Activated naive CD4-positive, alpha-beta T cell treated with anti-CD3 and anti-CD28 coated beads, Interleukin-2, amount 50 U/mL, for 24 hours (primary cell): ENCODE data around the gene EPN2.

ENCODE experiments used
- H3K27ac Mint-ChIP-seq: one replicate; pipeline ENCODE4 v1.8.0; 2021; ENCODE audit warnings: mild to moderate bottlenecking, mixed read lengths
- H3K27me3 Mint-ChIP-seq: one replicate; pipeline ENCODE4 v1.8.0; 2021; ENCODE audit warnings: mixed read lengths
- H3K36me3 Mint-ChIP-seq: one replicate; pipeline ENCODE4 v1.8.0; 2021; ENCODE audit warnings: mixed read lengths
- H3K4me1 Mint-ChIP-seq: one replicate; pipeline ENCODE4 v1.8.0; 2021; ENCODE audit warnings: mixed read lengths
- H3K4me3 Mint-ChIP-seq: one replicate; pipeline ENCODE4 v1.8.0; 2021; ENCODE audit warnings: mild to moderate bottlenecking, mixed read lengths
- H3K9me3 Mint-ChIP-seq: one replicate; pipeline ENCODE4 v1.8.0; 2021; ENCODE audit warnings: mixed read lengths

EPN2 gene

GRCh38 chr17:19292377-19292711, 55.2 kb downstream of the EPN2 start:
- peaks cover 1% of the 10 kb centered on the region for H3K27me3 Mint-ChIP-seq
- no peak overlapping the region for H3K4me3 Mint-ChIP-seq
- H3K27ac Mint-ChIP-seq, result no peak overlapping the region
- H3K36me3 Mint-ChIP-seq, result no peaks in the 10 kb centered on the region
- no peaks in the 10 kb centered on the region for H3K9me3 Mint-ChIP-seq
- no peaks in the 10 kb centered on the region for H3K4me1 Mint-ChIP-seq

- H3K27ac Mint-ChIP-seq, result no peak overlapping the region
- H3K27me3 Mint-ChIP-seq, result peaks cover 1% of the 10 kb centered on the region
- no peak overlapping the region for H3K4me3 Mint-ChIP-seq
- no peaks in the 10 kb centered on the region for H3K9me3 Mint-ChIP-seq
- H3K4me1 Mint-ChIP-seq, result no peaks in the 10 kb centered on the region
- H3K36me3 Mint-ChIP-seq, result no peaks in the 10 kb centered on the region
Measured at GRCh38 chr17:19294443-19294842, 57.3 kb downstream of the EPN2 start.

GRCh38 chr17:19295473-19296135, 58.4 kb downstream of the EPN2 start:
- no peaks in the 10 kb centered on the region for H3K4me1 Mint-ChIP-seq
- no peaks in the 10 kb centered on the region for H3K9me3 Mint-ChIP-seq
- no peak overlapping the region for H3K27ac Mint-ChIP-seq
- H3K4me3 Mint-ChIP-seq, result no peak overlapping the region
- H3K36me3 Mint-ChIP-seq, result no peaks in the 10 kb centered on the region
- H3K27me3 Mint-ChIP-seq, result peaks cover 1% of the 10 kb centered on the region

DNA sequence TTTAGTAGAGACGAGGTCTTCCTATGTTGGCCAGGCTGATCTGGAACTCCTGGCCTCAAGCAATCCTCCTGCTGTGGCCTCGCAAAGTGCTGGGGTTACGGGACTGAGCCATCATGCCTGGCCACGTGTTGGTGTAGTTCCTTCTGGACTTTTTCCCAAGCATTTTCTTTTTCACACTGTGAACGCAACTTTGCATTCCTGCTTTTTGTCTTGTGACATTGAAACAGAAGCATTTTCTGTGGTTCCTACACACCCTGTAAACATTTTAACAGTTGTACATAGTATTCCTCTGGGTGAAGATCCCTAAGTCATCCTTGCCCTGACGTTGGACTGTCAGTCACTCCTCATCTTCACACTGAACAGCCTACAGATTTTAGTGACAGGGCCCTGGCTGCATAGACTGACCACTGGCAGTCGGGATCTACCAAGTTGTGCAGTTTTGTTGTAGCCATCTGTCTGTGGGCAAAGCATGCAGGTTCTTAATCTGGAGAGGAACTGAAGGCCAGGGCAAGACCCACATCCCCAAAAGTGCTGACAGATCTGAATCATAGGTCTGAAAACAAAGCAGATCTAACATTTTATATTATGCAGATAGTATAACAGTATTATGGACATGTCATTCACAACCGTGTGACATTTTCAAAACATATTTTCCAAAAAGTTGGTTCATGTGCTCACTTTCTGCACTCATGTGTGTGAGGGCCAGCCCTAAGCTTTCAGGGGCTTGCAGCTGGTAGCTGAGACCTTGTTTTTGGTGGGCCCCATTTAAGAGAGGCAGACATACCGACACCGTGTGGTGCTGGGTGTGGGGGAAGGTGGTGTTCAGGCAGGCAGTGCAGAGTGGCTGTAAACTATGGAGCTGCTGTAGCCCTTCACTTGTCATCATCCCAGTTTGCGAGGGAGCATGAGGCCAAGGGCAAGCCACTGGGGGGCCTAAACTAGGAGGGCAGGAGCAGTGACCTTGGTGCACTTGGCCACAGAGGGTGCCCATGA, 59.9 kb downstream of the EPN2 start:
- Mint-ChIP-seq H3K9me3 (no peaks in the 10 kb centered on the region), H3K4me1 (no peaks in the 10 kb centered on the region), H3K27ac (no peak overlapping the region), H3K4me3 (no peak overlapping the region), H3K27me3 (no peaks in the 10 kb centered on the region), H3K36me3 (no peaks in the 10 kb centered on the region)

- H3K4me1 Mint-ChIP-seq, result no peaks in the 10 kb centered on the region
- H3K4me3 Mint-ChIP-seq, result no peak overlapping the region
- H3K9me3 Mint-ChIP-seq, result no peaks in the 10 kb centered on the region
- no peak overlapping the region for H3K27ac Mint-ChIP-seq
- H3K27me3 Mint-ChIP-seq, result no peaks in the 10 kb centered on the region
- no peaks in the 10 kb centered on the region for H3K36me3 Mint-ChIP-seq
Measured at GRCh38 chr17:19298569-19299213, 61.5 kb downstream of the EPN2 start.

- no peaks in the 10 kb centered on the region for H3K4me1 Mint-ChIP-seq
- H3K27me3 Mint-ChIP-seq, result no peaks in the 10 kb centered on the region
- no peaks in the 10 kb centered on the region for H3K36me3 Mint-ChIP-seq
- H3K9me3 Mint-ChIP-seq, result no peaks in the 10 kb centered on the region
- H3K27ac Mint-ChIP-seq, result no peak overlapping the region
- no peak overlapping the region for H3K4me3 Mint-ChIP-seq
Measured at GRCh38 chr17:19299214-19299747, 62.1 kb downstream of the EPN2 start.

DNA sequence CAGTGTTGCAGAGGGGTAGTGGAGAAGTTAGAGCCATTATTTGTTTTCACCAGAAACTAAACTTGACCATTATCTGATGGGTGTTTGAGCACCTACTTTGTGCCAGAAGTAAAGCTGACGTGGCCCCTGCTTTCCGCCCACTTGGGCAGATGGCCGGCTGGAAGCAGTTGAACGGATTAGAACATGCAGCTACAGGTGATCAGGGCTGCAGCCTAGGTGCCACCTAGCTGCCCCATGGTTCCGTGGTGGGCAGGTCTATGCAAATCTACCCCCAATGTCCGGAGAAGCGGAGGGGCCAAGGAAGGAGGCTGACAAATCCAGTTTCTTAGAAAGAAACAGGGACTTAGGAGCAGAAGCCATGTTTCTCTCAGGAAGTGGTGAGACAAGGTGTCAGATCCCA, 62.7 kb downstream of the EPN2 start:
- Mint-ChIP-seq H3K4me3 (no peak overlapping the region), H3K27me3 (no peaks in the 10 kb centered on the region), H3K4me1 (no peaks in the 10 kb centered on the region), H3K27ac (no peak overlapping the region), H3K9me3 (no peaks in the 10 kb centered on the region), H3K36me3 (no peaks in the 10 kb centered on the region)

DNA sequence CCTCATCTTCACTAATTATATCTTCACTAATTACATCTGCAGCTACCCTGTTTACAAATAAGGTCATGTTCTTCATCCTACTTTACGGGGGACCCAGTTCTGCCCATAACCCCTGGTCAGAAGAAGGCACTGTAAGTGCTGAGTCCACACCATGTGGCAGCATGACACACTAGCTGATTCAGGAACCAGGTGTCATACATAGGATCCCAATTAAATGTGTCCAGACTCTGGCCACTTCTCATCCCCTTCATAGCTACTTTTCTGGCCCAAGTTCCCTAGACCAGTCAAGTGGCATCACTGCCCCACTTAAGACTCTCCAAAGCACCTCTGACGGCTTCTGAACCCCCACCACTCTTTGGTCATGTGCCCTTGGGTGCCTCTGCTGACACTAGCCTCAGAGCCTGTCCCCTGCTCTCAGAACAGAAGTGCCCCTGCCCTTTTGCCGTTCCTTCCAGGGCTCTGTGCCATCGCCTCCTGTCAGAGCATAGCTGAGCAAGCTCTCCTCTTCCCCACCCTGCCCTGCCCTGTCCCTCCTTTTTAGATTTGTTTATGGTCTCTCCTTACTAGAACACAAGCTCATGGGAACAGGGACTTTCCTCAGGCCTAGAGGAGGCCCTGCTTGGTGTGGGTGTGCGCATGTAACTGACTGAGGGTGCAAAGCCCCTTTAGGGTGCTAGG, 64.2 kb downstream of the EPN2 start:
- peaks cover 3% of the 10 kb centered on the region for H3K27me3 Mint-ChIP-seq
- no peaks in the 10 kb centered on the region for H3K9me3 Mint-ChIP-seq
- H3K27ac Mint-ChIP-seq, result no peak overlapping the region
- H3K4me3 Mint-ChIP-seq, result no peak overlapping the region
- no peaks in the 10 kb centered on the region for H3K36me3 Mint-ChIP-seq
- H3K4me1 Mint-ChIP-seq, result peaks cover 13% of the 10 kb centered on the region

DNA sequence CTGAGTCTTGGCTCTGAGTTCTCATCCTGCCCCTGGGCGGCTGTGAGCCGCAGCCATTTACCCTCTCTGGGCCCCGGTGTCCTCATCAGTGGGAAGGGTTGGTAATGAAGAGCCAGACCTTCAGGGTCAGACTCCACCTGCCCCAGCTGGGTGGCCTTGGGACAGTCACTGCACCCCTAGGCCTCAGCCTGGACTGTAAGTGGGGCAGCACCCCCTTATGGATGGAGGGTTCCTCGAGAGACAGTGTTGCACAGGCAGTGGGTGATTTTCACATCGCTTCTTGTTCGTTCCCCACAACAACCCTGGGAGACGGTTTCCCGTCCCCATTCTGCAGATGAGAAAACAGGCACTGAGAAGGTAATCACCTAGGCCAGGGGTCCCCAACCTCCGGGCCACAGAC, 64.8 kb downstream of the EPN2 start:
- no peak overlapping the region for H3K27ac Mint-ChIP-seq
- no peaks in the 10 kb centered on the region for H3K9me3 Mint-ChIP-seq
- no peaks in the 10 kb centered on the region for H3K36me3 Mint-ChIP-seq
- no peak overlapping the region for H3K4me3 Mint-ChIP-seq
- H3K27me3 Mint-ChIP-seq, result peaks cover 5% of the 10 kb centered on the region
- H3K4me1 Mint-ChIP-seq, result peaks cover 19% of the 10 kb centered on the region

DNA sequence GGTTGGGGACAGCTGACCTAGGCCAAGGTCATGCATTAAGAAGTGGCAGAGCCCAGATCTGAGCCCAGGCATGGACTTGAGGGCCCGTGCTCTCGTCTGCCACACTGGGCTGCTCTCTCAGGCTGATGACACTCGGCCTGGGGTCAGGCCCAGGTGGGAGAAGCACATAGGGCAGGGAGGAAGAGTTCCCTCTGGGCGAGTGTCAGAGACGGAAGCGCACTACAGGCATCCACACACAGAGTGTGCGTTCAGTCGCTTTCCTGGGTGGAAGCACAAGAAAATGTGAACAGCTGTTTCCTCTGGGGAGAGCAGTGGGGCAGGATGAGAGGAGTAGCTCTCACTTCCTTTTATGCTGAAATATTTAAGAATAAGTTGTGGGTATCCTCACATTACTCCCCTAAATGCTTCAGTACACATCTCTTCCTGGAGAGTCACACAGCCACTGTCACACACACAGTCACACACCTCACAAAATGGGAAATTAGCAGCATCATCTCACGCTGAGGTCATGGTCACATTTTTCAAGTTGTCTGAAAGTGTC, 65.7 kb downstream of the EPN2 start:
- no peak overlapping the region for H3K4me3 Mint-ChIP-seq

DNA sequence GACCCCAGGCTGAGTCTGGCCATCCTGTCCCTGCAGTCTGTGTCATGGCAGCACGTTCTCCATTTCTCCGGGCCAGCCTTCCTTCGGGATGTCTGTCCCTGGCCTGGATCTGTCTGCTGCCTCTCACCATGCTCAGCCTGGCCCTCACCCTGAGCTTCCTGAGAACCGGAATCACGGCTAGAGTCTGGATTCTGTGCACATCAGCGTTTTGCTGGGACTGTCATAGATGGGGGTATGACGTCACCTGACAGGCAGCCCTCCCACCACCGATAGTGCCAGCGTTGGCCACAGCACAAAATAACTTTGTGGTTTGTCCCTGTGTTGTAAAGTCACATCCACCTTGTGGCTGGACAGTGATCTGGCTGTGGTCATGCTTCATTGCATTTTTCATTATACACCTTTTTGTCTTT, 66.2 kb downstream of the EPN2 start:
- peaks cover 24% of the 10 kb centered on the region for H3K4me1 Mint-ChIP-seq

More for the DNA sequence above, 65.7 kb downstream of the EPN2 start:
- Mint-ChIP-seq H3K4me1 (peaks cover 24% of the 10 kb centered on the region), H3K27ac (no peak overlapping the region), H3K9me3 (no peaks in the 10 kb centered on the region), H3K36me3 (no peaks in the 10 kb centered on the region), H3K27me3 (peaks cover 9% of the 10 kb centered on the region)

DNA sequence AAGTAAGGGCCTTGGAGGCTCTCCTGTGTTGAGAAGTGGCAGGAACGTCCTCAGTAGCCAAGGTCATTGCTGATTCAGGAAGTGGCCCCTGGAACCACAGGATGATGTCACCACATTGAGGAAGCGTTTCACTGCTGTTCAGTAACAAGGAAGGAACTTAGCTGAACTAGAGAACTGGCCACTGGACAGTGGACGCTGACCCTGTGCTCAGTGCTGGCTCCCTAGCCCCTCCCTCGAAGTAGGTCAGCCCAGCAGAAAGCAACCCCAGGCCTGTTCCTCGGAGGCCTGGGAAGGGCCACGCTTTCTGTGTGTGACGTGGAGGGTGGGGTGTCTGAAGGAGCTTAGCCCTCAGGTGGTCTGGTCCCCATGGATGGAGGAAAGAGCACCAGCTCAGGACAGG, 67.0 kb downstream of the EPN2 start:
- Mint-ChIP-seq H3K4me1 (peaks cover 24% of the 10 kb centered on the region), H3K27me3 (peaks cover 15% of the 10 kb centered on the region), H3K9me3 (no peaks in the 10 kb centered on the region), H3K36me3 (no peaks in the 10 kb centered on the region), H3K4me3 (no peak overlapping the region), H3K27ac (no peak overlapping the region)

More for the DNA sequence above, 66.2 kb downstream of the EPN2 start:
- Mint-ChIP-seq H3K4me3 (no peak overlapping the region), H3K9me3 (no peaks in the 10 kb centered on the region), H3K27me3 (peaks cover 11% of the 10 kb centered on the region), H3K36me3 (no peaks in the 10 kb centered on the region), H3K27ac (no peak overlapping the region)

DNA sequence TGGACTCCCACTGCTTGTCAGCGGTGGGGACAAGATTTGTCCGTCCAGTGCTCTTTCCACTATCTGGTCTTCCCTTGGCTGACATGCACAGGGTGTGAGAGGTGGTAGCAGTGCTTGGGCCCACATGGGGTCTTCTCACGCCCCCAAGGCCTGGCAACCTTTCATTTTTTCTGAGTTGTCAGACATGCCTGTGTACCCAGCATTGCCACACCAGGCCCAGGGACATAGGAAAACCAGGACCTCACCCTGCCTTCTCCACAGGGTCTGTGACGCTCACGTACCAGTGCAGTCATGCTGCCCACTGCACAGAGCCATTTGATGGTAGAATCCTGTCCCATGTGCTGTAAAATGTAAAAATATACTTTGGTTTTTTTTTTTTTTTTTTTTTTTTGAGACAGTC, 67.6 kb downstream of the EPN2 start:
- peaks cover 15% of the 10 kb centered on the region for H3K27me3 Mint-ChIP-seq
- no peak overlapping the region for H3K4me3 Mint-ChIP-seq
- no peak overlapping the region for H3K27ac Mint-ChIP-seq

GRCh38 chr17:19305256-19305655, 68.1 kb downstream of the EPN2 start:
- no peak overlapping the region for H3K4me3 Mint-ChIP-seq
- no peak overlapping the region for H3K27ac Mint-ChIP-seq
- peaks cover 15% of the 10 kb centered on the region for H3K27me3 Mint-ChIP-seq
- no peaks in the 10 kb centered on the region for H3K9me3 Mint-ChIP-seq
- H3K4me1 Mint-ChIP-seq, result peaks cover 24% of the 10 kb centered on the region
- no peaks in the 10 kb centered on the region for H3K36me3 Mint-ChIP-seq

More for the DNA sequence above, 67.6 kb downstream of the EPN2 start:
- H3K36me3 Mint-ChIP-seq, result no peaks in the 10 kb centered on the region
- H3K4me1 Mint-ChIP-seq, result peaks cover 24% of the 10 kb centered on the region
- no peaks in the 10 kb centered on the region for H3K9me3 Mint-ChIP-seq

GRCh38 chr17:19305761-19306159, 68.6 kb downstream of the EPN2 start:
- Mint-ChIP-seq H3K27me3 (peaks cover 15% of the 10 kb centered on the region), H3K9me3 (no peaks in the 10 kb centered on the region), H3K36me3 (no peaks in the 10 kb centered on the region), H3K4me3 (no peak overlapping the region), H3K4me1 (peaks cover 24% of the 10 kb centered on the region), H3K27ac (no peak overlapping the region)
